OCI-LY7 (cell line): ENCODE results near the gene VPS50.

Source experiments
- EZH2phosphoT487 ChIP-seq: fragments of 200-600 bp; sonication (generic); IDR thresholded peaks from 2 replicates; pipeline ENCODE4 v1.6.1; 2018; ENCODE audit warnings: low read depth, borderline replicate concordance, mild to moderate bottlenecking, mixed run types, antibody characterized with exemption, low read length, moderate library complexity, mixed read lengths
- TF ChIP-seq, protein P1 (sequence below): fragments of 200-600 bp; sonication (generic); conservative IDR thresholded peaks from 2 replicates; pipeline ENCODE4 v1.5.1; 2014; ENCODE audit warnings: mild to moderate bottlenecking, antibody characterized with exemption, low read length, moderate library complexity, mixed read lengths

DNA sequence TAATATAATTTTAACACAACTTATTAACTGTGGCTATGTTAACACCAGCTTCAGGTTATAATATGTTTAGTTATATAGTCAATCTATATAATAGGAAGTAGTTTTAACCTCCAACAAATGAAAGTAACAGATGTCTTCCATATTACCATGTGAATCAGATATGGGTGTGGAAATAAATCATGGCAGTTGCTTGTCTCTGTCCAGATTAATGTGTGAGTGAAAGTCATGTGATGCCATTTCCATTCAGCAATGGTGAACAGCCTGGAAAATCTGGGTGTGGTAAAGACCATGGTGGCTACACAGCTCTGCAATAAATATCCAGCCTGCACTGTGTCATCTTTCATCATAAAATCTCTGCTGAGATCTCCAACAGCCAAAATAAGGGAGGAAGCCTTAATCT, 33.7 kb upstream of the VPS50 start:
- TF ChIP-seq, protein P1, sequence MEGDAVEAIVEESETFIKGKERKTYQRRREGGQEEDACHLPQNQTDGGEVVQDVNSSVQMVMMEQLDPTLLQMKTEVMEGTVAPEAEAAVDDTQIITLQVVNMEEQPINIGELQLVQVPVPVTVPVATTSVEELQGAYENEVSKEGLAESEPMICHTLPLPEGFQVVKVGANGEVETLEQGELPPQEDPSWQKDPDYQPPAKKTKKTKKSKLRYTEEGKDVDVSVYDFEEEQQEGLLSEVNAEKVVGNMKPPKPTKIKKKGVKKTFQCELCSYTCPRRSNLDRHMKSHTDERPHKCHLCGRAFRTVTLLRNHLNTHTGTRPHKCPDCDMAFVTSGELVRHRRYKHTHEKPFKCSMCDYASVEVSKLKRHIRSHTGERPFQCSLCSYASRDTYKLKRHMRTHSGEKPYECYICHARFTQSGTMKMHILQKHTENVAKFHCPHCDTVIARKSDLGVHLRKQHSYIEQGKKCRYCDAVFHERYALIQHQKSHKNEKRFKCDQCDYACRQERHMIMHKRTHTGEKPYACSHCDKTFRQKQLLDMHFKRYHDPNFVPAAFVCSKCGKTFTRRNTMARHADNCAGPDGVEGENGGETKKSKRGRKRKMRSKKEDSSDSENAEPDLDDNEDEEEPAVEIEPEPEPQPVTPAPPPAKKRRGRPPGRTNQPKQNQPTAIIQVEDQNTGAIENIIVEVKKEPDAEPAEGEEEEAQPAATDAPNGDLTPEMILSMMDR: no peak
- no peak for TF ChIP-seq EZH2phosphoT487
